K562 (cell line): ENCODE results near the gene LVRN. TPM values are rescaled to one million over a fixed set of nuclear protein-coding genes. Genes with fewer than 3 reads are reported as not detected.
"Not testable (repeated sequence)": the region's sequence is repeated elsewhere in the genome, so short reads cannot be mapped to it uniquely, and the experiment has no call there.

Experiments used
- ATAC-seq: fragments of 200-7000 bp; cut with Tn5 transposase; 3 replicates; pipeline ENCODE4 v1.9.1; 2020; ENCODE audit warnings: moderate library complexity
- BruUV-seq: library from RNA; stranded (reverse); fragments of 400-500 nt; replicated peaks from 2 replicates; lab custom pipeline; 2021; lab: Mats Ljungman, UMichigan
- CTCF ChIA-PET: fragments of 300-600 bp; formaldehyde crosslinking; extraction: SDS; loops from one replicate; lab custom pipeline; 2021; ENCODE audit warnings: low intra/inter-chr PET ratio; lab: Yijun Ruan, JAX
- POLR2A ChIA-PET: fragments of 300-600, 350-650 bp; sonication (Branson Sonifier 250); formaldehyde crosslinking; extraction: SDS; loops from one replicate; lab custom pipeline; 2021; ENCODE audit warnings: antibody characterized with exemption, inconsistent platforms; lab: Yijun Ruan, JAX
- DNase-seq, 4 experiments: peaks; one replicate each; pipeline versions ENCODE4 v3.0.0 to v3.0.0-alpha.2; 2011 to 2018; ENCODE audit warnings: low spot score in 3 of 4, mixed read lengths in 3 of 4; ENCODE audit errors: extremely low read depth in 1 of 4
- FAIRE-seq: peaks from 2 replicates; lab custom pipeline; 2011; peaks lifted over from hg19 to GRCh38; lab: Jason Lieb, UNC
- H2AFZ ChIP-seq: 2 replicates; pipeline ENCODE4 v1.6.0; 2011; ENCODE audit warnings: low read depth, low read length, control low read depth, inconsistent platforms
- H3K27ac ChIP-seq: fragments of 200-600 bp; 3 replicates; pipeline ENCODE4 v1.8.0; 2011; ENCODE audit warnings: low read depth, mild to moderate bottlenecking, control low read depth, inconsistent platforms, low read length, moderate library complexity, mixed read lengths; ENCODE audit errors: extremely low read depth
- H3K27me3 ChIP-seq, 2 experiments: fragments of 300-600 bp in 1 of 2; 2 replicates in 1 of 2; 3 replicates in 1 of 2; pipeline versions ENCODE4 v1.6.0 to v1.8.0; 2011; ENCODE audit warnings: inconsistent platforms in 2 of 2, low read length in 2 of 2, mild to moderate bottlenecking in 1 of 2, mixed read lengths in 1 of 2, moderate library complexity in 1 of 2; ENCODE audit not compliant: control insufficient read depth in 2 of 2, insufficient read depth in 2 of 2
- H3K36me3 ChIP-seq: fragments of 300-600 bp; 3 replicates; pipeline ENCODE4 v1.8.0; 2011; ENCODE audit warnings: mild to moderate bottlenecking, low read length, inconsistent platforms; ENCODE audit not compliant: control insufficient read depth, insufficient read depth
- H3K4me1 ChIP-seq, 2 experiments: fragments of 200-600 bp in 1 of 2; replicated peaks in 1 of 2; 2 replicates in 1 of 2; 3 replicates in 1 of 2; pipeline versions ENCODE4 v1.5.1 to v1.8.0; 2011; ENCODE audit warnings: inconsistent platforms in 2 of 2, low read length in 2 of 2, mild to moderate bottlenecking in 1 of 2, mixed read lengths in 1 of 2, moderate library complexity in 1 of 2; ENCODE audit not compliant: control insufficient read depth in 2 of 2, insufficient read depth in 2 of 2
- H3K4me2 ChIP-seq: 2 replicates; pipeline ENCODE4 v1.6.1; 2011; ENCODE audit warnings: low read length, control low read depth, inconsistent platforms, mixed read lengths; ENCODE audit not compliant: insufficient read depth
- H3K4me3 ChIP-seq: fragments of 200-600 bp; sonication (generic), shearing (Covaris generic); 2 replicates; pipeline ENCODE4 v1.5.1; 2016; ENCODE audit warnings: control low read depth, inconsistent platforms
- H3K79me2 ChIP-seq: fragments of 200-600 bp; 3 replicates; pipeline ENCODE4 v1.8.0; 2011; ENCODE audit warnings: low read length, inconsistent platforms; ENCODE audit not compliant: control insufficient read depth, insufficient read depth
- H3K9ac ChIP-seq, 2 experiments: 2 replicates each; pipeline versions ENCODE4 v1.6.0 to v1.6.1; 2011; ENCODE audit warnings: low read depth in 2 of 2, low read length in 2 of 2, control low read depth in 1 of 2, inconsistent platforms in 1 of 2, mild to moderate bottlenecking in 1 of 2, mixed read lengths in 1 of 2; ENCODE audit not compliant: insufficient read depth in 1 of 2
- H3K9me1 ChIP-seq: one replicate; pipeline ENCODE4 v1.6.0; 2011; ENCODE audit warnings: inconsistent platforms, mild to moderate bottlenecking, low read length, moderate library complexity; ENCODE audit not compliant: control insufficient read depth, insufficient read depth
- H3K9me3 ChIP-seq: replicated peaks from 2 replicates; pipeline ENCODE4 v1.5.1; 2011; ENCODE audit warnings: low read depth, low read length, inconsistent platforms; ENCODE audit not compliant: control insufficient read depth, insufficient read depth
- H4K20me1 ChIP-seq: replicated peaks from 2 replicates; pipeline ENCODE4 v1.6.1; 2011; ENCODE audit warnings: low read length, inconsistent platforms, mixed read lengths; ENCODE audit not compliant: control insufficient read depth, insufficient read depth
- CEBPB ChIP-seq: fragments of 450-650 bp; IDR thresholded peaks from 2 replicates; pipeline ENCODE4 v1.6.1; 2016; ENCODE audit warnings: missing genetic modification characterization, missing compliant biosample characterization
- CEBPG ChIP-seq, 3 experiments: fragments of 200-800 bp in 1 of 3; sonication (Bioruptor generic) in 1 of 3; sonication (generic) in 1 of 3; formaldehyde crosslinking in 1 of 3; IDR thresholded peaks in 2 of 3; conservative IDR thresholded peaks in 1 of 3; 2 replicates each; pipeline versions ENCODE4 v1.6.1 to v1.8.0; 2016 to 2022; ENCODE audit warnings: missing compliant biosample characterization in 2 of 3, missing genetic modification characterization in 2 of 3, mild to moderate bottlenecking in 1 of 3, missing genetic modification reagents in 1 of 3
- NRF1 ChIP-seq, 2 experiments: fragments of 450-650 bp; IDR thresholded peaks in 1 of 2; conservative IDR thresholded peaks in 1 of 2; 2 replicates each; pipeline ENCODE4 v1.6.1; 2014; ENCODE audit warnings: mild to moderate bottlenecking in 2 of 2
- TOE1 ChIP-seq, 2 experiments: fragments of 450-650 bp in 1 of 2; sonication (generic) in 1 of 2; formaldehyde crosslinking in 1 of 2; IDR thresholded peaks; 2 replicates each; pipeline versions ENCODE4 v1.7.1 to v1.8.0; 2016 to 2022; ENCODE audit warnings: borderline replicate concordance in 2 of 2, mild to moderate bottlenecking in 2 of 2, antibody characterized with exemption in 1 of 2, inconsistent platforms in 1 of 2, low read depth in 1 of 2, missing genetic modification reagents in 1 of 2, moderate library complexity in 1 of 2
- WGBS: fragments of 100-300 bp; shearing (Covaris generic); methylation state at CpG from one replicate; pipeline ENCODE4 v1.1.6; 2016; ENCODE audit warnings: low coverage, mixed read lengths; ENCODE audit not compliant: insufficient coverage; ENCODE audit errors: missing lambda C conversion rate; 5-methylcytosine and 5-hydroxymethylcytosine counted together
- in situ Hi-C: fragments of 300-500 bp; cut with MboI; formaldehyde crosslinking; loops from 4 replicates; pipeline ENCODE4 v1.15.0; 2018; ENCODE audit warnings: inconsistent platforms, mixed read lengths
- intact Hi-C: fragments of 100-400 bp; cut with micrococcal nuclease; formaldehyde crosslinking; loops from 2 replicates; pipeline ENCODE4 v1.14.2; 2022
- polyA plus RNA-seq, 8 experiments: library from polyadenylated mRNA; depleted of rRNA in 4 of 8; stranded (reverse) in 5 of 8; unstranded in 3 of 8; fragments of >200 nt; fragmentation: Nextera tagmentation in 2 of 8; fragmentation: Illumina TruSeq in 1 of 8; extraction: Ambion mirVana in 2 of 8; extraction: Trizol in 1 of 8; gene quantifications; 2 replicates each; pipeline versions ENCODE4 v1.2.1 to v1.2.3, GENCODE V29; 2011 to 2014; ENCODE audit warnings: inconsistent platforms in 1 of 8, missing spikeins in 1 of 8
- total RNA-seq, 7 experiments: library from RNA; depleted of rRNA in 6 of 7; stranded (reverse); fragments of >200 nt in 6 of 7; fragmentation: Illumina TruSeq in 2 of 7; extraction: Trizol in 2 of 7; gene quantifications; 2 replicates each; pipeline versions ENCODE4 v1.2.1 to v1.2.3, GENCODE V29; 2011 to 2021; ENCODE audit warnings: low replicate concordance in 1 of 7
- TF ChIP-seq, protein P1 (sequence below): fragments of 450-650 bp; IDR thresholded peaks from 2 replicates; pipeline ENCODE4 v1.7.1; 2018; ENCODE audit warnings: mild to moderate bottlenecking, low read depth; ENCODE audit not compliant: partially characterized antibody
- TF ChIP-seq, protein P2 (sequence below): fragments of 450-650 bp; IDR thresholded peaks from 2 replicates; pipeline ENCODE4 v1.6.1; 2016; ENCODE audit warnings: missing biosample characterization, missing genetic modification characterization

Gene LVRN
- total and polyA plus RNA-seq, 9 of the 15 experiments (the other 6 are each of a cell fraction or from before 2014, with no cell fraction given) = 2.6 to 5.3 (median 4.1) TPM

DNA sequence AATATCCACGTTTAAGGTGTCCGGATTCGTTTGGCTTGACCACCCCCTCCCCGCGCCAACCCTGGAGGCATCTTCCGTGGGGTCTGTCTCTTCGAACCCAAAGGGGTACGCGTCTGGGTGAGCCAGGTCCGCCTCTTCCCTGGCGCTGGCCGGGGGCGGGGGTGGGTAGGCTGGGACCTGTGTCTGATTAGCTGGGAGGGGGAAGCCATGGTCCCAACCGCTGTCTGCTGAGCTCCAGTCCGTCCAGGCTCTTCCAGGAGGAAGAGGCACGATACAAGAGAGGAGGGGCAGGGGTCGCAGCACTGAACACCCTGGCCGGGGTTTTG, at the start of gene LVRN (continued):
- TF ChIP-seq, protein P1, sequence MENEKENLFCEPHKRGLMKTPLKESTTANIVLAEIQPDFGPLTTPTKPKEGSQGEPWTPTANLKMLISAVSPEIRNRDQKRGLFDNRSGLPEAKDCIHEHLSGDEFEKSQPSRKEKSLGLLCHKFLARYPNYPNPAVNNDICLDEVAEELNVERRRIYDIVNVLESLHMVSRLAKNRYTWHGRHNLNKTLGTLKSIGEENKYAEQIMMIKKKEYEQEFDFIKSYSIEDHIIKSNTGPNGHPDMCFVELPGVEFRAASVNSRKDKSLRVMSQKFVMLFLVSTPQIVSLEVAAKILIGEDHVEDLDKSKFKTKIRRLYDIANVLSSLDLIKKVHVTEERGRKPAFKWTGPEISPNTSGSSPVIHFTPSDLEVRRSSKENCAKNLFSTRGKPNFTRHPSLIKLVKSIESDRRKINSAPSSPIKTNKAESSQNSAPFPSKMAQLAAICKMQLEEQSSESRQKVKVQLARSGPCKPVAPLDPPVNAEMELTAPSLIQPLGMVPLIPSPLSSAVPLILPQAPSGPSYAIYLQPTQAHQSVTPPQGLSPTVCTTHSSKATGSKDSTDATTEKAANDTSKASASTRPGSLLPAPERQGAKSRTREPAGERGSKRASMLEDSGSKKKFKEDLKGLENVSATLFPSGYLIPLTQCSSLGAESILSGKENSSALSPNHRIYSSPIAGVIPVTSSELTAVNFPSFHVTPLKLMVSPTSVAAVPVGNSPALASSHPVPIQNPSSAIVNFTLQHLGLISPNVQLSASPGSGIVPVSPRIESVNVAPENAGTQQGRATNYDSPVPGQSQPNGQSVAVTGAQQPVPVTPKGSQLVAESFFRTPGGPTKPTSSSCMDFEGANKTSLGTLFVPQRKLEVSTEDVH = no peak
- TF ChIP-seq TOE1 (IDR thresholded peaks at IDR 0.05; ENCODE audit: borderline replicate concordance) = no peak
- TF ChIP-seq TOE1 (CRISPR knock-in tag; IDR thresholded peaks at IDR 0.05; ENCODE audit: borderline replicate concordance, low read depth) = no peak
- no peak for TF ChIP-seq NRF1 (conservative IDR thresholded peaks at IDR 0.05 in 1 of 2, IDR thresholded peaks at IDR 0.05 in 1 of 2)

DNA sequence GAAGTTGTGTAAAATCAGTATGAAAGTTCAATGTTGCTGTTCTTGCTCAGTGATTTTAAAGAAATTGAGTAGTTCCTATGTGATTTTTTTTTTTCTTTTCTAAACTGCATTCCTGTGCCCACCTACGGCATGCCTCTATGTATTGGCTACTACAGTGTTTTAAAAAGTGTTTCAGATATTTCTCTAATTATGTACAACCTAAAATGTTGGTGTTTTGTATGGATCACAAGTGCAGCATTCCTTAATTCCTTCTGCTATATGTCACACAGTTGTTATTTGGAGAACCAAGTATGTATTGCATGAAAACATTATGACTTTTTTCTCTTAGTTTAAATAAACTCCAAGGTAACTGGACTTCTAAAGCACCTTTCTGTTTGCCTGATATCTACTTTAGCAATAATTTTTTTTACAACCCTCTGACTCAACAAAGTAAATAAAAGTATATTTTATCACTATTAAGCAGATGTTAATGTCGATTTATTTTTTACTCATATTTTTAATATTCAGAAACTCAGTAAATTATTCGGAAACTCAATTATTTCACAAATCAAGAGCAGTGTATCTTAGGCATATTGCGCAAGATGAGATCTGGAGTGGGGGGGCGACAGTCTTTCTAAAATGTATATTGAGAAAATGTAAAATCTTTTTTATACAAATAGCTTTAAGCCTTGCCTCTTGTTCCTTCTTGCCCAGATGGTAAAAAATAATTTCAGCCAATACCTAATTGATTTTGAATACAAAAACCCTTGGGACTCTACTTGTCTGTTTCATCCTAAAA, 48.5 kb upstream of the LVRN start:
- H3K9me1 ChIP-seq; H3K4me3 ChIP-seq; POLR2A ChIA-PET; H3K9me3 ChIP-seq; H3K79me2 ChIP-seq; CTCF ChIA-PET; H3K4me2 ChIP-seq; intact Hi-C loops; DNase-seq; H4K20me1 ChIP-seq; in situ Hi-C loops; H3K27ac ChIP-seq; H3K4me1 ChIP-seq; ATAC-seq; H2AFZ ChIP-seq; H3K36me3 ChIP-seq; H3K27me3 ChIP-seq; H3K9ac ChIP-seq; BruUV-seq; TF ChIP-seq CEBPG (CRISPR knock-in tag; IDR thresholded peaks at IDR 0.05): not testable (repeated sequence)
- WGBS = 71% methylated on average over 5 of the region's 5 CpGs
- TF ChIP-seq, protein P2, sequence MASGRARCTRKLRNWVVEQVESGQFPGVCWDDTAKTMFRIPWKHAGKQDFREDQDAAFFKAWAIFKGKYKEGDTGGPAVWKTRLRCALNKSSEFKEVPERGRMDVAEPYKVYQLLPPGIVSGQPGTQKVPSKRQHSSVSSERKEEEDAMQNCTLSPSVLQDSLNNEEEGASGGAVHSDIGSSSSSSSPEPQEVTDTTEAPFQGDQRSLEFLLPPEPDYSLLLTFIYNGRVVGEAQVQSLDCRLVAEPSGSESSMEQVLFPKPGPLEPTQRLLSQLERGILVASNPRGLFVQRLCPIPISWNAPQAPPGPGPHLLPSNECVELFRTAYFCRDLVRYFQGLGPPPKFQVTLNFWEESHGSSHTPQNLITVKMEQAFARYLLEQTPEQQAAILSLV (tag) = peak; percentile 34; the same call in 1 of the 2 replicates
- TF ChIP-seq CEBPB (tag) = peak; percentile 92
- TF ChIP-seq CEBPG (tag; conservative IDR thresholded peaks at IDR 0.05 in 1 of 2, IDR thresholded peaks at IDR 0.05 in 1 of 2) = peak; percentile 43 to 95; a peak in 3 of 4 replicates
- peak; percentile 51 for FAIRE-seq
